Liver (tissue), 3 donors: ENCODE results near the gene SERTAD3.

Source experiments
- EGR1 ChIP-seq, 2 donors: IDR thresholded peaks; 2 replicates each; pipeline ENCODE4 v1.6.1; 2016 to 2018; ENCODE audit warnings: antibody characterized with exemption in 2 of 2, low read depth in 2 of 2
- GABPA ChIP-seq, 2 donors: IDR thresholded peaks in 1 of 2; conservative IDR thresholded peaks in 1 of 2; 2 replicates each; pipeline ENCODE4 v1.6.1; 2016; ENCODE audit warnings: antibody characterized with exemption in 2 of 2, mild to moderate bottlenecking in 1 of 2, moderate library complexity in 1 of 2
- JUND ChIP-seq, 2 donors: IDR thresholded peaks; 2 replicates each; pipeline ENCODE4 v1.6.1; 2016; ENCODE audit warnings: antibody characterized with exemption in 2 of 2
- NR2F2 ChIP-seq: IDR thresholded peaks from 2 replicates; pipeline ENCODE4 v1.6.1; 2016; ENCODE audit warnings: antibody characterized with exemption
- RAD21 ChIP-seq, 2 donors: IDR thresholded peaks; 2 replicates each; pipeline ENCODE4 v1.6.1; 2016; ENCODE audit warnings: antibody characterized with exemption in 2 of 2, mild to moderate bottlenecking in 2 of 2
- RXRA ChIP-seq, 2 donors: IDR thresholded peaks; 2 replicates each; pipeline ENCODE4 v1.6.1; 2017 to 2018; ENCODE audit warnings: antibody characterized with exemption in 2 of 2, mild to moderate bottlenecking in 1 of 2
- SP1 ChIP-seq: IDR thresholded peaks from 2 replicates; pipeline ENCODE4 v1.6.1; 2018; ENCODE audit warnings: antibody characterized with exemption, mild to moderate bottlenecking
- TAF1 ChIP-seq: conservative IDR thresholded peaks from 2 replicates; pipeline ENCODE4 v1.6.1; 2016; ENCODE audit warnings: antibody characterized with exemption, mild to moderate bottlenecking
- YY1 ChIP-seq: IDR thresholded peaks from 2 replicates; pipeline ENCODE4 v1.6.1; 2016; ENCODE audit warnings: antibody characterized with exemption, mild to moderate bottlenecking
- TF ChIP-seq, protein P1 (sequence below): fragments of 150-350 bp; IDR thresholded peaks from 2 replicates; pipeline ENCODE4 v1.5.1; 2017; ENCODE audit warnings: improper control_type of control experiment, low read depth, low read length; ENCODE audit not compliant: missing input control
- TF ChIP-seq, protein P2 (sequence below): IDR thresholded peaks from 2 replicates; pipeline ENCODE4 v1.6.1; 2016; ENCODE audit warnings: antibody characterized with exemption
- TF ChIP-seq, protein P3 (sequence below): IDR thresholded peaks from 2 replicates; pipeline ENCODE4 v1.6.1; 2016; ENCODE audit warnings: antibody characterized with exemption
- TF ChIP-seq, protein P4 (sequence below): IDR thresholded peaks from 2 replicates; pipeline ENCODE4 v1.6.1; 2016; ENCODE audit warnings: antibody characterized with exemption, mild to moderate bottlenecking
- donor health status: healthy.
- donor health status: healthy.

DNA sequence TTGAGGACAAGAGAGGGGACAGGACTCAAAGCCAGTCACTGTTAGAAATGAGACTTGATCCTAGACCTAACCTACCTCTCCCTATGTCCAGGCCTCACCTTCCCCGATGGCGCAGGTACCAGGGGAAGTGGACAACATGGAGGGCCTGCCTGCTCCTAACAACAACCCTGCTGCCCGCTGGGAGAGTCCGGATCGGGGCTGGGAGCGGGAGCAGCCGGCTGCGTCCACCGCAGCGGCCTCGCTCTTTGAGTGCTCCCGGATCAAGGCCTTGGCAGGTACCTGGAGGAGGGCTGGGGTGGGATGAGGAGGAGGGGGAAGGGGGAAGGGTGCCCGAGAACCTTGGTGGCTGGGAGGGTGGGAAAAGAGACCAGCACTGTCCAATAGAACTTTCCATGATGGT lies 28.4 kb upstream of the SERTAD3 start:
- TF ChIP-seq, protein P1, sequence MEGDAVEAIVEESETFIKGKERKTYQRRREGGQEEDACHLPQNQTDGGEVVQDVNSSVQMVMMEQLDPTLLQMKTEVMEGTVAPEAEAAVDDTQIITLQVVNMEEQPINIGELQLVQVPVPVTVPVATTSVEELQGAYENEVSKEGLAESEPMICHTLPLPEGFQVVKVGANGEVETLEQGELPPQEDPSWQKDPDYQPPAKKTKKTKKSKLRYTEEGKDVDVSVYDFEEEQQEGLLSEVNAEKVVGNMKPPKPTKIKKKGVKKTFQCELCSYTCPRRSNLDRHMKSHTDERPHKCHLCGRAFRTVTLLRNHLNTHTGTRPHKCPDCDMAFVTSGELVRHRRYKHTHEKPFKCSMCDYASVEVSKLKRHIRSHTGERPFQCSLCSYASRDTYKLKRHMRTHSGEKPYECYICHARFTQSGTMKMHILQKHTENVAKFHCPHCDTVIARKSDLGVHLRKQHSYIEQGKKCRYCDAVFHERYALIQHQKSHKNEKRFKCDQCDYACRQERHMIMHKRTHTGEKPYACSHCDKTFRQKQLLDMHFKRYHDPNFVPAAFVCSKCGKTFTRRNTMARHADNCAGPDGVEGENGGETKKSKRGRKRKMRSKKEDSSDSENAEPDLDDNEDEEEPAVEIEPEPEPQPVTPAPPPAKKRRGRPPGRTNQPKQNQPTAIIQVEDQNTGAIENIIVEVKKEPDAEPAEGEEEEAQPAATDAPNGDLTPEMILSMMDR = no peak
- TF ChIP-seq GABPA (IDR thresholded peaks at IDR 0.05 in 1 of 2, conservative IDR thresholded peaks at IDR 0.05 in 1 of 2) (no peak), EGR1 (IDR thresholded peaks at IDR 0.05; ENCODE audit: low read depth in 2 of 2) (no peak), JUND (IDR thresholded peaks at IDR 0.05) (no peak), TAF1 (no peak), RAD21 (IDR thresholded peaks at IDR 0.05) (no peak), RXRA (IDR thresholded peaks at IDR 0.05) (no peak), YY1 (no peak), SP1 (no peak), NR2F2 (no peak)
- TF ChIP-seq, protein P2, sequence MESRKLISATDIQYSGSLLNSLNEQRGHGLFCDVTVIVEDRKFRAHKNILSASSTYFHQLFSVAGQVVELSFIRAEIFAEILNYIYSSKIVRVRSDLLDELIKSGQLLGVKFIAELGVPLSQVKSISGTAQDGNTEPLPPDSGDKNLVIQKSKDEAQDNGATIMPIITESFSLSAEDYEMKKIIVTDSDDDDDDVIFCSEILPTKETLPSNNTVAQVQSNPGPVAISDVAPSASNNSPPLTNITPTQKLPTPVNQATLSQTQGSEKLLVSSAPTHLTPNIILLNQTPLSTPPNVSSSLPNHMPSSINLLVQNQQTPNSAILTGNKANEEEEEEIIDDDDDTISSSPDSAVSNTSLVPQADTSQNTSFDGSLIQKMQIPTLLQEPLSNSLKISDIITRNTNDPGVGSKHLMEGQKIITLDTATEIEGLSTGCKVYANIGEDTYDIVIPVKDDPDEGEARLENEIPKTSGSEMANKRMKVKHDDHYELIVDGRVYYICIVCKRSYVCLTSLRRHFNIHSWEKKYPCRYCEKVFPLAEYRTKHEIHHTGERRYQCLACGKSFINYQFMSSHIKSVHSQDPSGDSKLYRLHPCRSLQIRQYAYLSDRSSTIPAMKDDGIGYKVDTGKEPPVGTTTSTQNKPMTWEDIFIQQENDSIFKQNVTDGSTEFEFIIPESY = no peak
- TF ChIP-seq, protein P3, sequence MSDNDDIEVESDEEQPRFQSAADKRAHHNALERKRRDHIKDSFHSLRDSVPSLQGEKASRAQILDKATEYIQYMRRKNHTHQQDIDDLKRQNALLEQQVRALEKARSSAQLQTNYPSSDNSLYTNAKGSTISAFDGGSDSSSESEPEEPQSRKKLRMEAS = no peak
- TF ChIP-seq, protein P4, sequence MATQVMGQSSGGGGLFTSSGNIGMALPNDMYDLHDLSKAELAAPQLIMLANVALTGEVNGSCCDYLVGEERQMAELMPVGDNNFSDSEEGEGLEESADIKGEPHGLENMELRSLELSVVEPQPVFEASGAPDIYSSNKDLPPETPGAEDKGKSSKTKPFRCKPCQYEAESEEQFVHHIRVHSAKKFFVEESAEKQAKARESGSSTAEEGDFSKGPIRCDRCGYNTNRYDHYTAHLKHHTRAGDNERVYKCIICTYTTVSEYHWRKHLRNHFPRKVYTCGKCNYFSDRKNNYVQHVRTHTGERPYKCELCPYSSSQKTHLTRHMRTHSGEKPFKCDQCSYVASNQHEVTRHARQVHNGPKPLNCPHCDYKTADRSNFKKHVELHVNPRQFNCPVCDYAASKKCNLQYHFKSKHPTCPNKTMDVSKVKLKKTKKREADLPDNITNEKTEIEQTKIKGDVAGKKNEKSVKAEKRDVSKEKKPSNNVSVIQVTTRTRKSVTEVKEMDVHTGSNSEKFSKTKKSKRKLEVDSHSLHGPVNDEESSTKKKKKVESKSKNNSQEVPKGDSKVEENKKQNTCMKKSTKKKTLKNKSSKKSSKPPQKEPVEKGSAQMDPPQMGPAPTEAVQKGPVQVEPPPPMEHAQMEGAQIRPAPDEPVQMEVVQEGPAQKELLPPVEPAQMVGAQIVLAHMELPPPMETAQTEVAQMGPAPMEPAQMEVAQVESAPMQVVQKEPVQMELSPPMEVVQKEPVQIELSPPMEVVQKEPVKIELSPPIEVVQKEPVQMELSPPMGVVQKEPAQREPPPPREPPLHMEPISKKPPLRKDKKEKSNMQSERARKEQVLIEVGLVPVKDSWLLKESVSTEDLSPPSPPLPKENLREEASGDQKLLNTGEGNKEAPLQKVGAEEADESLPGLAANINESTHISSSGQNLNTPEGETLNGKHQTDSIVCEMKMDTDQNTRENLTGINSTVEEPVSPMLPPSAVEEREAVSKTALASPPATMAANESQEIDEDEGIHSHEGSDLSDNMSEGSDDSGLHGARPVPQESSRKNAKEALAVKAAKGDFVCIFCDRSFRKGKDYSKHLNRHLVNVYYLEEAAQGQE = no peak
